BJ (cell line): ENCODE results near the gene NIPBL. TPM values are rescaled to one million over a fixed set of nuclear protein-coding genes. Genes with fewer than 3 reads are reported as not detected.
"Not testable (repeated sequence)": the region's sequence is repeated elsewhere in the genome, so short reads cannot be mapped to it uniquely, and the experiment has no call there.

Experiments used
- CTCF ChIA-PET: fragments of 350-600 bp; formaldehyde crosslinking; extraction: SDS; loops from one replicate; lab custom pipeline; 2021; ENCODE audit warnings: antibody characterized with exemption, inconsistent platforms; lab: Yijun Ruan, JAX
- POLR2A ChIA-PET: fragments of 300-600 bp; sonication (Branson Sonifier 250); formaldehyde crosslinking; extraction: SDS; loops from one replicate; lab custom pipeline; 2021; ENCODE audit warnings: antibody characterized with exemption; lab: Charles Lee
- DNase-seq: peaks from one replicate; pipeline ENCODE4 v3.0.0-alpha.2; 2011; ENCODE audit warnings: low read depth
- H3K27me3 ChIP-seq: 2 replicates; pipeline ENCODE4 v1.6.0; 2011; ENCODE audit warnings: low read length; ENCODE audit not compliant: control insufficient read depth, insufficient read depth
- H3K36me3 ChIP-seq: 2 replicates; pipeline ENCODE4 v1.5.1; 2011; ENCODE audit warnings: low read length; ENCODE audit not compliant: control insufficient read depth, insufficient read depth
- H3K4me3 ChIP-seq: 2 replicates; pipeline ENCODE4 v1.5.1; 2011; ENCODE audit warnings: low read depth, mild to moderate bottlenecking, control low read depth, low read length
- polyA plus RNA-seq: library from polyadenylated mRNA; depleted of rRNA; stranded (reverse); fragments of >200 nt; gene quantifications from 2 replicates; pipeline ENCODE4 v1.2.3, GENCODE V29; 2011
- TF ChIP-seq, protein P1 (sequence below): IDR thresholded peaks from 2 replicates; pipeline ENCODE4 v1.5.1; 2011; ENCODE audit warnings: low read depth, mild to moderate bottlenecking, control low read depth, inconsistent platforms, low read length, moderate library complexity; ENCODE audit not compliant: insufficient read depth

The NIPBL gene
- polyA plus RNA-seq, 1 experiment: 25.6 TPM

DNA sequence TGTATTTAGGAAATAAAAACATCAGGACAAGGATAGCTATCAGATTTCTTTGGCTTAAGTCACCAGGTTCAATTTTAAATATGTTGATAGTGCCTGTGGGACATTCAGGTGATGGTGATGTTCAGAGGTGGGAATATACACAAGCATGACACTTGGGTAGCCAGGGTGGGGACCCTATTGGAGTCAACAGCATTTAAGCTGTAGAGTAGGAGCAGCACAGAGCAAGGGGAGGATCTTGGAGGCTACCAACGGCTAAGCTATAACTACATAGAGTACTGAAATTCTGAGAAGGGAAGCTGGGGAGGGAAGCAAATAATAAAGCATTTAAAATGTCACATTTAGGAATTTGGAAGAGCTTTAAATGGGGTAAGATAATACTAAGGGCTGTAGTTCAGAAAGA lies 194.9 kb downstream of the NIPBL start:
- Histone ChIP-seq H3K4me3 (no peak overlapping the region), H3K27me3 (no peaks in the 10 kb centered on the region), H3K36me3 (no peaks in the 10 kb centered on the region)
- TF ChIP-seq, protein P1, sequence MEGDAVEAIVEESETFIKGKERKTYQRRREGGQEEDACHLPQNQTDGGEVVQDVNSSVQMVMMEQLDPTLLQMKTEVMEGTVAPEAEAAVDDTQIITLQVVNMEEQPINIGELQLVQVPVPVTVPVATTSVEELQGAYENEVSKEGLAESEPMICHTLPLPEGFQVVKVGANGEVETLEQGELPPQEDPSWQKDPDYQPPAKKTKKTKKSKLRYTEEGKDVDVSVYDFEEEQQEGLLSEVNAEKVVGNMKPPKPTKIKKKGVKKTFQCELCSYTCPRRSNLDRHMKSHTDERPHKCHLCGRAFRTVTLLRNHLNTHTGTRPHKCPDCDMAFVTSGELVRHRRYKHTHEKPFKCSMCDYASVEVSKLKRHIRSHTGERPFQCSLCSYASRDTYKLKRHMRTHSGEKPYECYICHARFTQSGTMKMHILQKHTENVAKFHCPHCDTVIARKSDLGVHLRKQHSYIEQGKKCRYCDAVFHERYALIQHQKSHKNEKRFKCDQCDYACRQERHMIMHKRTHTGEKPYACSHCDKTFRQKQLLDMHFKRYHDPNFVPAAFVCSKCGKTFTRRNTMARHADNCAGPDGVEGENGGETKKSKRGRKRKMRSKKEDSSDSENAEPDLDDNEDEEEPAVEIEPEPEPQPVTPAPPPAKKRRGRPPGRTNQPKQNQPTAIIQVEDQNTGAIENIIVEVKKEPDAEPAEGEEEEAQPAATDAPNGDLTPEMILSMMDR: no peak
- ChIA-PET CTCF (interaction anchor here (0.7 kb wide), 1 partner anchor 109 kb away, joined by 3 read pairs; no protein-coding TSS in a partner anchor), POLR2A (no interaction called here)
- DNase-seq: no peak

DNA sequence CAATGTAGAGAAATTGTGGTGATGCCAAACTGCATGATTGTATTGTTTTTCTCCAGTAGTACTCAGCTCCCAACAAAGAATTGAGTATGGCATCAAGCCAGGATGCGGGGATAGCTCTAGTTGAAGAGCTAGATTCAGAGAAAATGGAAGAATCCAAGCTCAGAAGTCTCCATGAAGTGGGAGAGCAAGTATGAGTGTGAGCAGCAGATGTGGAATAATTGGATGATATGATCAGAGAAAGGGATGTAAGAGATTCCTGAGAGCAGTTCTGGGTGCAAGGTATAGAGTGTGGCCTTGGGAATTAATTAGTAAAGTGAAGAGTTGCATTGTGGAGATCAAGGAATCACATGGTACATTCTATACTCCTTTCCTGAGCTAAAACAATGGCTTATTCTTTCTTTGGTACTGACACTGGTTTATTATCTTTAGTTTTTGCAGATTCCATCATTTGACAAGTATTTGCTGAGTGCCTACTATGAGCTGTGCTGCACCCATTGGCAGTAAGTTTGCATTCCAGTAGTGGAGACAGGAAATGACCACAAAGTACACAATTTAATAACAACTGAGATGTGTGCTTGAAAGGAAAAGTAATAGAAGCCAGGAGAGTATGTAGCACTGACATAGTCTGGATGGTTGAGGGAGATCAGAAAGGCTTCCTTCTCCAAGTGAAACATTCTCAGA lies 195.5 kb downstream of the NIPBL start:
- Histone ChIP-seq H3K4me3 (no peak overlapping the region), H3K27me3 (no peaks in the 10 kb centered on the region), H3K36me3 (no peaks in the 10 kb centered on the region)
- CTCF ChIA-PET: interaction anchor here (0.7 kb wide), 1 partner anchor 108 kb away, joined by 3 read pairs; no protein-coding TSS in a partner anchor
- TF ChIP-seq, protein P1: no peak
- POLR2A ChIA-PET: no interaction called here
- DNase-seq: peak; percentile 54

DNA sequence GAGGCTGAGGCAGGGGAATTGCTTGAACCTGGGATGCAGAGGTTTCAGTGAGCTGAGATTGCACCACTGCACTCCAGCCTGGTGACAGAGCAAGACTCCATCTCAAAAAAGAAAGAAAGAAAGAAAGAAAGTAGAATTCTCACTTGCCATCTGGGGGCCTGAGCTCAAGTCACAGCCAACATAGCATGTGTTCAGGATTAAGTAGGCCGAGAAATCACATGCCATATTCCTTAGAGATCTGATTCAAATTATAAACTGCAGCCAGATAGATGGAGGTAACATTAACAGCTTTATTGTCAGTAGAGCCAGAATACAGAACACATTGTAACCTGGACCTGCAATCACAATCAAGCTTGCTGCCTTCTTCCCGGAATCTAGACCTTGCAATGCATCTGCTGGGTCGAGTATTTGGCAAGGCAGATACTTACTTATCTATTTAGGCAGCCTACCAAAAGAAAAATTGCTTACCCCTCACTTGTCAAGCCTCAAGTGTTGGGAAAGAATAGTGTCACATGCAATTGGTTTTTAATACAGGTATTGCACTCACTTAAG lies 198.9 kb downstream of the NIPBL start:
- Histone ChIP-seq H3K4me3 (no peak overlapping the region), H3K36me3 (no peaks in the 10 kb centered on the region), H3K27me3 (no peaks in the 10 kb centered on the region)
- ChIA-PET POLR2A (no interaction called here), CTCF (no interaction called here)
- TF ChIP-seq, protein P1: no peak
- DNase-seq: no peak

DNA sequence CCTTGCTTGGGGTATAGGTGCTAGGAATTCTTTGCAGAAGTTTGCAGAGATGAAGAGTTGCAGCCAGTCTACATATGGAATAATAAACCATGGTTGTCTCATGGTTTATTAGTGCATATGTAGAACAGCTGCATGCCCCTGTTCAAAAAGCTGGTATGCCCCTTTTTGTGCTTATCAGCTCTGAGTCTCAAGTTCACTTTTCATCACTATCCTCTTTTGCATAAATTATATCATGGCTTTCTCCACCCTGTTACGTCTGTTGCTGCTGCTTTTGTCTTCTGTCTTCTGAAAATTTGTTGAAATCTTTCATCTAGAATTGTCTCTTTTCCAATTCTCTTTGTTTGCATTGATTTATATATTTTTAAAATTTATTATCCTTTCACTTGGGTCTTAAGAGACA lies 200.6 kb downstream of the NIPBL start:
- ChIA-PET CTCF (no interaction called here), POLR2A (no interaction called here)
- H3K27me3 ChIP-seq: no peaks in the 10 kb centered on the region
- no peaks in the 10 kb centered on the region for H3K36me3 ChIP-seq
- no peak overlapping the region for H3K4me3 ChIP-seq
- TF ChIP-seq, protein P1: no peak
- DNase-seq: no peak

DNA sequence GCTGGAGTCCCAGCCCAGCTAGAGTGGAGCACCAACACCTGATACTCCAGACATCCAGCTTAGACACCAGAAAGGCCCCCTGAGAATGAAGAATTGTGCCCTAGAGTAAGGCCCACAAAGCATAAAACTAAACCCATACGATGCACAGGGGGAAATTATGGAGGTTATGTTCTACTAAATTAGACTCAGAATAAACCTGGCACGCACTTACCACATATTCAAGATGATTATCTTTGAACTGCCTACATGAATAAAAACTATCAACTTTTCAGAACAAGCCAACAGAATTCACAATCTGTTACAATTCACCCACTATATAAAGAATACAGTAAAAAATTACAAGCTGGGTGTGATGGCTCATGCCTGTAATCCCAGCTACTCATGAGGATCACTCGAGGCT lies 204.1 kb downstream of the NIPBL start:
- ChIA-PET POLR2A (interaction anchor here (0.6 kb wide), 1 partner anchor 10 kb away, joined by 3 read pairs; no protein-coding TSS in a partner anchor), CTCF (interaction anchor here (0.6 kb wide), 1 partner anchor 144 kb away, joined by 3 read pairs; no protein-coding TSS in a partner anchor)

DNA sequence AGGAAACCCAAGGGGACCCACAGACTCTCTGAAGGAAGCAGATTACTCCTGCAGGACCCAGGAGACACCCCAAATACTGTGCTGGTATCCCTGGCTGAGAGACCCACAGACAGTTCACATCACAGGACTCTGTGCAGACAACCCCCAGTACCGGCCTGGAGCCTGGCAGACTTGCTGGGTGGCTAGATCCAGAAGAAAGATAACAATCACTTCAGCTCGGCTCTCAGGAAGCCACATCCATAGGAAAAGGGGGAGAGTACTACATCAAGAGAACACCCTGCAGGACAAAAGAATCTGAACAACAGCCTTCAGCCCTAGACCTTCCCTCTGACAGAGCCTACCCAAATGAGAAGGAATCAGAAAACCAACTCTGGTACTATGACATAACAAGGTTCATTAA lies 206.4 kb downstream of the NIPBL start:
- H3K4me3 ChIP-seq, POLR2A ChIA-PET: not testable (repeated sequence)

More for the DNA sequence above, 204.1 kb downstream of the NIPBL start:
- TF ChIP-seq, protein P1: no peak
- Histone ChIP-seq H3K4me3 (no peak overlapping the region), H3K27me3 (no peaks in the 10 kb centered on the region), H3K36me3 (no peaks in the 10 kb centered on the region; the same call in 1 of the 2 replicates)
- DNase-seq: no peak

DNA sequence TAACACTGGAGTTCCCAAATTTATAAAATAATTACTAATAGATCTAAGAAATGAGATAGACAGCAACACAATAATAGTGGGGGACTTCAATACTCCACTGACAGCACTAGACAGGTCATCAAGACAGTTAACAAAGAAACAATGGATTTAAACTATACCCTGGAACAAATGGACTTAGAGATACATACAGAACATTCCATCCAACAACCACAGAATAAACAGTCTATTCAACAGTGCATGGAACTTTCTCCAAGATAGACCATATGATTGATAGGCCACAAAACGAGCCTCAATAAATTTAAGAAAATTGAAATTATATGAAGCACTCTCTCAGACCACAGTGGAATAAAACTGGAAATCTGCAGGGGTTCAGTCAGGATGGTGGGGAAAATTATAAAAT lies 209.5 kb downstream of the NIPBL start:
- POLR2A ChIA-PET, H3K27me3 ChIP-seq, DNase-seq, H3K36me3 ChIP-seq, CTCF ChIA-PET, H3K4me3 ChIP-seq: not testable (repeated sequence)

More for the DNA sequence above, 206.4 kb downstream of the NIPBL start:
- H3K27me3 ChIP-seq, CTCF ChIA-PET, H3K36me3 ChIP-seq, DNase-seq: not testable (repeated sequence)
